GM12873 (cell line): ENCODE data around the gene ENAH.

Source experiments
- CTCF ChIP-seq: IDR thresholded peaks from 2 replicates; pipeline ENCODE4 v1.5.1; 2012; ENCODE audit warnings: low read depth, mild to moderate bottlenecking, moderate library complexity, low read length, control low read depth; ENCODE audit not compliant: insufficient read depth; ENCODE audit errors: missing control alignments

Gene ENAH

DNA sequence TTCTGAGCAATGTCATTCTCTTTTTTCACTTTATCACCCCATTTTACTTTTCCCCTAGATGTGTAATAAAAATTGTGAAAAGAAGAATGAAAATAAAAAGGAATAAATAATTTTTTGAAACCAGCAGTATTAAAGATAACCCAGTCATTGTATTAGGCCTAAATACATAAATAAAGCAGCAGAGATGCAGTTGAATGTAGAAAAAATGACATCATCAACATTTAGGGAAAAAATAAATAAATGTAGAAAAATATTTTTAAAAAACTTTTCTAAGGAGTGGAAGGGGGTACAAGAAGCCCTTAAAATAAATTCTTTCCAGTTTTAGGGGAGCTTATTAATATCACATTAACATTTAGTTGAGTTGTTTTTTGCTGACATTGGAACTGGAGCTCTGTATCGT is 15.3 kb upstream of the ENAH start:
- TF ChIP-seq CTCF, result no peak

GRCh38 chr1:225667362-225667761 is 14.4 kb upstream of the ENAH start:
- no peak for TF ChIP-seq CTCF

DNA sequence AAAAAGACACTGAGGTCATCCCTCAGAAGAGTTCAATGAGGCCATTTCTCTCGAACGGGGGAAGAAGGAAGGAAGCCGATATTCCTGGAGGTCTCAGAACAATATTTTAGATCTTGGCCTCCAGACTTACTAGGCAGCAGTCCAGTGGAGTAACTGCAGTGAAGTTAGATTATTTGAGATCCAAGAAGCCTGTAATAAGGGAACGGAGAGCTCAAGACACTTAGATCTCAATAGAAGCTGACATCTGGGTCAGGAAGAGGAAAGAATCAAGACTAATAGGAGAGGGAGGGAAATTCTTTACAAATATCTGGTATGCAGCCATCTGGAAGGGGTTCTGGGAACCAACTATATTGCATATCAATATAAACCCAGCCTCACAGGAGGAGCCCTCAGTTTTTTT is 13.6 kb upstream of the ENAH start:
- no peak for TF ChIP-seq CTCF

DNA sequence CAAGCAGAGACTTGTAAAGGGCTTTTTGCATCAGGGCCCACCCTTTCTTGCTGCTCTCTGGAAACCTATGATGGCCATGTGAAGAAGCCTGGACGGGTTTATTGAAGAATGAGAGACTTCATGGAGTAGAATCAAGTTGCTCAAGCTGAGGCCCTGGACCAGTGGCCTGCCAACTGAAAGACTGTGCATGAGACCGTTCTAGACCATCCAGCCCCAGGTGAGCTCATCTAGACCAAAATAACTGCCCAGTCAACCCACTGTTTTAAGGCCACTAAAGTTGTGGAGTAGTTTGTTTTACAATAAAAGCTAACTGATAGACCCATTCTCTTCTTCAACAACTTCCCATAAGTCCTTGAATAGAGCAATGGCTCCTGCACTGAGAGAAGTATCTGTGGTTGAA is 11.8 kb upstream of the ENAH start:
- no peak for TF ChIP-seq CTCF

DNA sequence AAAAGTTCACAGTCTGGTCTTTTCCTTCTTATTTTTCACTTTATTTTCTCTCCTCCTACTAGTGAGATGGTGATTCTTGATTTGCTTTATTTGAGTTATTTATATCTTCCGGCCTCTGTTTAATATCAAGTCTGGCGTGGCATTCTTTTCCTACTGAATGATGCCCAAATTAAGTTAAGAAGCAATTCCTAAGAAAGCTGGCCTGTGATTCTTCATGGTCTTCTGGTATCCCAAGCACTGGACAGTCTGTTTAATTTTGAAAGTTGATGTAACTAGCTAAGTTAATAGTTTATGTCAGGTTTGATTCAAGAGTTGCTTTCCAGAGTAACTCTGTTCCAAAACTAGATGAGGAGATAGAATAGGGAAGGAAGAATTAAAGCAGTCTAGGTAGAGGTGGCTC is 9.2 kb upstream of the ENAH start:
- no peak for TF ChIP-seq CTCF

DNA sequence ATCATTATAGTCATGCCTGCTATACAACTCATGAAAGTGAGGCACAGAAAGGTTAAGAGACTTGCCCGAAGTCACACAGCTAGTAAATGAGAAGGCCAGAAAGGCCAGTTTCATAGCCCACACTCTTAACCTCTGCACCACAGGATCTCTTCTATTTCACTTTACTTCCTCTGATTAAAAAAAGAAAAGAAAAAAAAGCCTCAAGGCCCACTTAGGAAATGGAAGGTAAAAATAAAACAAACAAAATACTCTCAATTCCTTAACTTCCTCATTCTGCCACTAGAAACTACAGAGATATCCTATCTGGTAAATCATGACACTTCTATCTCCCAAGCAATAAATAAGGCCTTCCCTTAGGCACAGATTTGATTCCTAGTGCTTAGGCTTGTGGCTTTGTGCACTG is 7.6 kb upstream of the ENAH start:
- TF ChIP-seq CTCF, result no peak

DNA sequence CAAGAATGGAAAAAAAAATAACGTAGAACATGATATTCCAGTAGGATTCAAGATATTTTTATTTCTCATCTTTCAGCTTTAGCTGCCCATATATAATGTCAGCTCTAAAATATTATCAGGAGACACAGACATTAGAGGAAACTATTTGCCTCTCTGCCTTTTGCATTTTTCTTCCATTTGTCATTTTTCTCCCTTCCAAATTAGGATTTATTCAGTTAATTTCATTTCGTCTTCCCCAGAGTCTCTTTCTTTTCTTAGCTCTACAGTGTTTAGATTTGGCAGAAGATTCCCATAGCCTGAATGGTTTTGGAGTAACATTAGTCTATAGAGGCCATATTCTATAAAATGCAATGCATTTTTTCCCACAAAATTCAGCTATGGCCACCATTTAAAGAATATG is 5.1 kb upstream of the ENAH start:
- TF ChIP-seq CTCF, result no peak

DNA sequence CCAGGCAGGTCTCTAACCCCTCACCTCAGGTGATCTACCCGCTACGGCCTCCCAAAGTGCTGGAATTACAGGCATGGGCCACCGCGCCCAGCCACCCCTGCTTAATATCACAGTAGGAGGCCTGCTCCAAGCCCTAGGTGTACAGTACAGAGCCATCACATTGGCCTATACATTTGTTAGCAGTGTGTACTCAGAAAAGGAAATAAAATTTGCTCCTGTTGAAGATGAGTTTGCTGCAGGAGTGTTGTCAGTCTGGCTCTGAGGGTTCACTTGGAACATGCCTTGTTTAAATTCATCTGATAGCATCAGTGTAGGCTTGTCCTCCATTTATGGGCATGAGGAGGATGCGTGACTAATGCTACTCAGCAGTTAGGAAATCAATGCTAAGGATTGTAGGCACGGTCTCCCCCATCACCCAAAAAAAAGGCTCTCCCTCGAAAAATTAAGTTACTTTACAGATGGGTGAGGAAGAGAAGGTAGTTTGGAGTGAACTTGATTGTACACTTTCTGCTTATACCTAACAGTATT is 4.6 kb upstream of the ENAH start:
- TF ChIP-seq CTCF, result no peak
